22Rv1 (cell line): Measurements from ENCODE around the gene EFEMP1.

Source experiments
- CTCF ChIP-seq: fragments of 450-650 bp; IDR thresholded peaks from 2 replicates; pipeline ENCODE4 v1.5.1; 2017; ENCODE audit warnings: mild to moderate bottlenecking
- ZFX ChIP-seq: fragments of 450-650 bp; IDR thresholded peaks from 2 replicates; pipeline ENCODE4 v1.6.1; 2017; ENCODE audit warnings: antibody characterized with exemption, borderline replicate concordance

- TF ChIP-seq CTCF (no peak), ZFX (no peak)
Observed at GRCh38 chr2:55968941-55969340, 45.4 kb upstream of the EFEMP1 start.
